Measurements from ENCODE around the gene DGCR2.
"Not testable (repeated sequence)": the region's sequence is repeated elsewhere in the genome, so short reads cannot be mapped to it uniquely, and the experiment has no call there.

Gene DGCR2

DNA sequence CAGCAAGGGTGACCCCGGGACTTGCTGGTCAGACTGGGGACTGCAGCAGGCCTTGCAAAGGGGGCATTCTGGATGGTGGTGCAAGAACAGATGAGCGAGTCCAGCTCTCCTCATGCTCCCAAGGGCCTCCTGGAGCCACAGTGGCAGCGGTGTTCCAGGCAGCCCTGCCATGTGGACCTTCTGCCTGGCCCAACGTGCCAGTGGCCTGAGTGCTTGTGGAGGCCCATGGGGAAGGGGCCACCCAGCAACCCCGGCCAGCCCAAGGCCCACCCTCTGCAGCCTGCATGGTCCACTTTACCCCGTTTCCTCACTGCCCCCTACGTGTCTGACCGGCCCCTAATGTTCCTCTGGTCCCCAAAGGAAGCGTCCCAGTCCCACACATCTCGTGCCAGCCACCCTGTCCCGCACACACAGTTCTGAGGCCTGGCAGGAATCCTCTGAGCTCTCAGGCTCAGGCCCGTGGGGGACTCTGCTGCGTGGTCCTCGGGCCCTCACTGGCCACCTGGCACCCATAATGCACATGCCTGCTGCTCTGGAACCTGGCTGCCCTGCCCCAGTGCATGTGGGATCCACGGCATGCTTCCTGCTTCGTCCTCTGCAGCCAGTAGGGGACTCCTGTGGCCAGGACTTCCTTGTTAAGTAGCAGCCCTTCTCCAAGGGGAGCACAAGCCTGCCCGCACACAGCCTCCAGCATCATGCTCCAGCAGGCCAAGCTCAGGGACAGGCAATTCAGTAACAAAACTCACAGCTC is 85.5 kb downstream of the DGCR2 start:
- no peak overlapping the region for H3K27ac ChIP-seq (ENCODE audit: insufficient read depth, low read depth, low read length, poor library complexity, severe bottlenecking)

DNA sequence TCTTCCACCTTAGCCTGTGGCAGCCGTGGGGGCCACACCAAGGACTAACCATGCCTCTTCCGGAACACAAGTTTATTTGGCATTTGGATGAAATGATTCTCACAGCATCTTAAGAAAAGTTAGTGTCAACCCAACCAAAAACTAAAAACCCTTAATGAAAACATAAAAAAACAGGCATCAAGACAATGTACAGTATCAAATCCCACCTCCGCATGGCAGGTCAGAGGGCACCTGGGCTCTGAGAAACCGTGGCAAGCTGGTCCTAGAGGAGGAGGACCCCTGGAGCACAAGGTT is 86.0 kb downstream of the DGCR2 start:
- WGBS, 2 experiments = 80 to 85% methylated on average over 4 of the region's 4 CpGs
- H3K27ac ChIP-seq (ENCODE audit: insufficient read depth, low read depth, low read length, poor library complexity, severe bottlenecking) = no peak overlapping the region

More for the DNA sequence above, 85.5 kb downstream of the DGCR2 start:
- Histone ChIP-seq H3K9me3 (ENCODE audit: control insufficient read depth, low read length) (no peaks in the 10 kb centered on the region), H3K4me1 (ENCODE audit: control insufficient read depth, insufficient read depth, low read length) (no peaks in the 10 kb centered on the region), H3K36me3 (ENCODE audit: control insufficient read depth, insufficient read depth, low read length) (no peaks in the 10 kb centered on the region), H3K4me3 (ENCODE audit: insufficient read depth, low read depth, low read length) (no peak overlapping the region), H3K27me3 (ENCODE audit: control insufficient read depth, insufficient read depth, low read length, poor library complexity, severe bottlenecking) (no peaks in the 10 kb centered on the region)
- 89 to 91% methylated on average over 17 of the region's 17 CpGs for WGBS, 2 experiments

DNA sequence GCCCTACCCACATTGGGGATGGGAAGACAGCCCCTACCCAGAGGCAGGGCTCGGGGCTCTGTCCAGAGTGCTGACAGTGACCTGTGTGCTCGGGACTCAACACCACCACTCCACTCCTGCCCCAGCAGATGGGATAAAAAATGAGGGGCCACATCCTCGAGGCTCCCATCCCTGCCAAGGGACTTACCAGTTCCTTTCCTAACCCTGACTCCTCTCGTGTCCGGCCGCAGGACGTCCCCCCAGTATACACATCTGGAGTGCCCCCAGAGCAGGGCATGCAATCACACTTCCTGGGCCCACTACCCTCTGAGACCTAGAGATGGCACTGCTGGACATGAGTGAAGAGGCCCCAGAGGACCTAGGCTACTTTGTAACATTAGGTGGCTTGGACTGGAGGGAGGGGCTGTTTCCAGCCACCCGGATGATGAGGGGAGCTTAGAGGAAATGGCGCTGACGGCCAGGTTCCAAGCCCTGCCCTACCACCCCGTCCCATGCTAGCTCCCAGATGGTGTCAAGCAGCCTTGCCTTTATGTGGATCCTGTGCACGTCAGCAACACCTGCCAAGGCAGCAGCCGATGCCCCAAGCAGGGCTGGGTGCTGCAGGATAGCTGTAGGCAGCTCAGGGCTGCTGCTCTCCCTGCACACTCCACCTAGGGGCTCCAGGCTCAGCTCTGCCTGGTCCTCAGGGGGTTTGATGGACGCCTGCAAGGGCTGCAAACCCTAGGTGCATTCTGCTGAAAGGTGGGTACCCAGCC is 86.6 kb downstream of the DGCR2 start:
- H3K36me3 ChIP-seq (ENCODE audit: control insufficient read depth, insufficient read depth, low read length) = no peaks in the 10 kb centered on the region
- 61% methylated on average over 14 of the region's 14 CpGs for WGBS, 2 experiments
- H3K9me3 ChIP-seq (ENCODE audit: control insufficient read depth, low read length) = no peaks in the 10 kb centered on the region
- no peaks in the 10 kb centered on the region for H3K4me1 ChIP-seq (ENCODE audit: control insufficient read depth, insufficient read depth, low read length)
- H3K27ac ChIP-seq (ENCODE audit: insufficient read depth, low read depth, low read length, poor library complexity, severe bottlenecking) = no peak overlapping the region
- H3K4me3 ChIP-seq (ENCODE audit: insufficient read depth, low read depth, low read length) = no peak overlapping the region
- H3K27me3 ChIP-seq (ENCODE audit: control insufficient read depth, insufficient read depth, low read length, poor library complexity, severe bottlenecking) = peaks cover 5% of the 10 kb centered on the region

More for the DNA sequence above, 86.0 kb downstream of the DGCR2 start:
- no peaks in the 10 kb centered on the region for H3K4me1 ChIP-seq (ENCODE audit: control insufficient read depth, insufficient read depth, low read length)
- H3K27me3 ChIP-seq (ENCODE audit: control insufficient read depth, insufficient read depth, low read length, poor library complexity, severe bottlenecking) = no peaks in the 10 kb centered on the region
- no peak overlapping the region for H3K4me3 ChIP-seq (ENCODE audit: insufficient read depth, low read depth, low read length)
- no peaks in the 10 kb centered on the region for H3K9me3 ChIP-seq (ENCODE audit: control insufficient read depth, low read length)
- H3K36me3 ChIP-seq (ENCODE audit: control insufficient read depth, insufficient read depth, low read length) = no peaks in the 10 kb centered on the region

DNA sequence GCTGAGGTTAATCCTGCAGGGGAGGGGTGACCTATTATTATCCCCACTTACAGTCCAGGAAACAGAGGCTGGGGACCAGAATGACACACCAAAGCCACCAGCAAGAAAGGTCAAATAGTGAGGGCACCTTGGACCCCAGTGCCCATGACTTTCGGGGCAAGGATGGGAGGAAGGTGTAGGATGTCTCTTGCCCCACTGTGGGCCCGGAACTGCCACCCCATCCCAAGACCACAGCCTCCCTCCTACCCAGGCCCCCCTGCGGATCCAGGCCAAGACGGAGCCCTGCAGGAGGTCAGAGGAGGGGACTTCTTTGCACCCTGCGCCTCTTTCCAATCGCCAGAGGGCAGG is 87.1 kb downstream of the DGCR2 start:
- H3K27ac ChIP-seq (ENCODE audit: insufficient read depth, low read depth, low read length, poor library complexity, severe bottlenecking); H3K9me3 ChIP-seq (ENCODE audit: control insufficient read depth, low read length); H3K36me3 ChIP-seq (ENCODE audit: control insufficient read depth, insufficient read depth, low read length); H3K4me1 ChIP-seq (ENCODE audit: control insufficient read depth, insufficient read depth, low read length); H3K4me3 ChIP-seq (ENCODE audit: insufficient read depth, low read depth, low read length): not testable (repeated sequence)
- 18 to 47% methylated on average over 2 to 6 of the region's 6 CpGs for WGBS, 2 experiments
- H3K27me3 ChIP-seq (ENCODE audit: control insufficient read depth, insufficient read depth, low read length, poor library complexity, severe bottlenecking) = peaks cover 10% of the 10 kb centered on the region

DNA sequence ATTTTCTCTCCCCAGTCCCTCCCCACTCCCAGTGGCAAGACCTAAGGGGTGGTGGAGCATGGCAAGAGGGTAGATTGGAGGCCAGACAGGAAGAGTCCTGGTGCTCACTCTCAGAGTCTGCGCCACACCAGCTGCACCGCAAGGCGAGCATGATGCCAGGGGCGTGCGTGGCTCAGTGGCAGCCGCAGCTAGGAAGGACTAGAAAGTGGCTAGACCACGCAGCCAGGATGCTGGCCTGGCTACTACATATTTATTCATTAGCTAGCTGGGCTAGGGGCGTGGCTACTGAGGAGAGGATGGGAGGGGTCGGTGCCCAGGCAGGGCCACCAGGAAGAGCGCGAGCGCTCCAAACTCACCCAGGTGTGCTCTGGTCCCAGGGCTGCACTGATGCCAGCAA is 87.5 kb downstream of the DGCR2 start:
- 81 to 85% methylated on average over 7 of the region's 12 CpGs for WGBS, 2 experiments
- H3K27me3 ChIP-seq (ENCODE audit: control insufficient read depth, insufficient read depth, low read length, poor library complexity, severe bottlenecking) = peaks cover 13% of the 10 kb centered on the region
- not testable (repeated sequence) for H3K9me3 ChIP-seq (ENCODE audit: control insufficient read depth, low read length); H3K4me1 ChIP-seq (ENCODE audit: control insufficient read depth, insufficient read depth, low read length); H3K4me3 ChIP-seq (ENCODE audit: insufficient read depth, low read depth, low read length); H3K27ac ChIP-seq (ENCODE audit: insufficient read depth, low read depth, low read length, poor library complexity, severe bottlenecking); H3K36me3 ChIP-seq (ENCODE audit: control insufficient read depth, insufficient read depth, low read length)

DNA sequence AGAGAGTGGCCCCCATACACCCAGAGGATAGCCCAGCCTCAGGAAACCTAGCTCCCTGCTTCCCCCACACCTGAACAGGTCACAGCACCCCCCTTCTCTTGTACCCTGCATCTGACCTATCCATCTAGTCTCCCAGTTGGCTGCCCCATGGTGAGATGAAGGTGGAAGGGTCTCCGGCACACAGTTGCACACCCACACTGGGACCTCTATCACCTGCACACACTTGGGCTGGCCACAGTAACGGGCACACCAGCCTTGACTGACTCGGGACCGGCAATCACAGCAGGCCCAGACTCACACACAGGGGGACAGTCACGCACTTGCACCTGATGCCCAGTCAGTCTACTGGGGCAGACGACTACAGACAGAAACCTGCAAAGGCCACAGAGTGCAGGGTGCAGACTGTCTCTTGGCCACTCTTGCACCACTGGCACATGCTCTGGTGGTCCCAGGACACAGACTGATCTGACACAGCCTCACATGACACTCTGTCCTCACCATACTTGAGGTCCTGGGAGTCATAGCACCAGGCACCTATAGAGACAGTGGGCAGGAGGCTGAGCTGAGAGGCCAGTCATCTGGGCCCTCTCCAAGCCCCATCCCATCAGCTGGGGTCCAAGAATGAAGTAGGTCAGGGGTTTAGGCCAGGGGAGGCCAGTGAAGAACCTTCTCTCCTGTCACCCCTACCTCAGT is 88.0 kb downstream of the DGCR2 start:
- H3K27ac ChIP-seq (ENCODE audit: insufficient read depth, low read depth, low read length, poor library complexity, severe bottlenecking); H3K36me3 ChIP-seq (ENCODE audit: control insufficient read depth, insufficient read depth, low read length); H3K4me1 ChIP-seq (ENCODE audit: control insufficient read depth, insufficient read depth, low read length); H3K9me3 ChIP-seq (ENCODE audit: control insufficient read depth, low read length); H3K4me3 ChIP-seq (ENCODE audit: insufficient read depth, low read depth, low read length): not testable (repeated sequence)
- WGBS, 2 experiments = 100% methylated on average over 3 of the region's 6 CpGs; no CpG with 5 or more reads in 1 of the 2 experiments
- H3K27me3 ChIP-seq (ENCODE audit: control insufficient read depth, insufficient read depth, low read length, poor library complexity, severe bottlenecking) = peaks cover 19% of the 10 kb centered on the region

DNA sequence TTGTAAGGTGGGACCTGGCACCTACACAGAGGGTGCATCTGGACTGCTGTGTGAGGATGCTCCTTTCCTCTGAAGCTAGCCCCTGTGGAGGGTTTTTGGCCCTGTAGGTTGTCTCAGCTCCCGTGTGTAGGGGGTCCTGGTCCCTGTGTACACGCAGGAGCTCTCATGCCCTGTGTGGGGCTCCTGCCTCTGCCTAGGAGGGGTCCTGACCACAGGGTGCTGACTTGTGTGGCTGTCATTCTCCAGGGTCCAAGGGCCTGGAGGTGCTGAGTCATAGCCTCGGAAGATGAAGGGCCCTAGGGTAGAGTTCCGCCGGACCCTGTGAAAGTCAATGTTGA is 88.7 kb downstream of the DGCR2 start:
- 71 to 85% methylated on average over 2 to 4 of the region's 5 CpGs for WGBS, 2 experiments
- not testable (repeated sequence) for H3K36me3 ChIP-seq (ENCODE audit: control insufficient read depth, insufficient read depth, low read length); H3K9me3 ChIP-seq (ENCODE audit: control insufficient read depth, low read length); H3K27ac ChIP-seq (ENCODE audit: insufficient read depth, low read depth, low read length, poor library complexity, severe bottlenecking); H3K4me3 ChIP-seq (ENCODE audit: insufficient read depth, low read depth, low read length); H3K4me1 ChIP-seq (ENCODE audit: control insufficient read depth, insufficient read depth, low read length)
- H3K27me3 ChIP-seq (ENCODE audit: control insufficient read depth, insufficient read depth, low read length, poor library complexity, severe bottlenecking) = peaks cover 25% of the 10 kb centered on the region

DNA sequence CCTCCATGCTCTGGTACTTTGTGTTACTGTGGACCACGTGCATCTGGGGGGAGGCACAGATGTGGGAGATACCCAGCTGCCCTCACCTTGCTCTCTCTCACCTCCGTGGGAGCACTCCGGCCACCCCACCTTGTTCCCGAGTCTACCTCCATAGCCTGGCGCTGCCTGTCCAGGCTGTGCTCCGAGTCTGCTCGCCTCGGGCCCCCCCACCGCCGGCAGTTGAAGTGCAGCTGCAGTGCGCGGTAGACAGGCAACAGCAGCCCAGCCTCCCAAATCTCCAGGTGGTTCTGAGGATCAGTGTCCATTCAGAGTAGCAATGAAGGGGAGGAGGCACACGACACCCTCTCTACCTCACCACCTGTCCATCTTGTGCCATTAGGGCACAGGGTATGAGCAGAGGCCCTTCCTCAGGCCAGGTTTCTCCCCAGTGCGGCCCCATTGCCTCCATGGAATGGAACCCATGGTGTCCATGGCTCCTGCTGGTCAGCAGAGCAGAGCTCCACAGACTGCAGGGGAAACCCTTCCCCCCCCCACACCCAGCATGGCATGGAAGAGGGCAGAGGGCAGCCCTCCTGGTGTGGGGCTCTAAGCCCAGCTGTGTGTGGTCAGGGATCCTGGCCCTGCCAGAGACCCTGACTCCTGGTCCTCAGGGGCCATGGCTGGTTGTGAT is 89.2 kb downstream of the DGCR2 start:
- WGBS, 2 experiments = 87 to 90% methylated on average over 13 to 14 of the region's 14 CpGs
- not testable (repeated sequence) for H3K4me3 ChIP-seq (ENCODE audit: insufficient read depth, low read depth, low read length); H3K27ac ChIP-seq (ENCODE audit: insufficient read depth, low read depth, low read length, poor library complexity, severe bottlenecking); H3K4me1 ChIP-seq (ENCODE audit: control insufficient read depth, insufficient read depth, low read length); H3K9me3 ChIP-seq (ENCODE audit: control insufficient read depth, low read length); H3K36me3 ChIP-seq (ENCODE audit: control insufficient read depth, insufficient read depth, low read length)
- H3K27me3 ChIP-seq (ENCODE audit: control insufficient read depth, insufficient read depth, low read length, poor library complexity, severe bottlenecking) = peaks cover 29% of the 10 kb centered on the region

DNA sequence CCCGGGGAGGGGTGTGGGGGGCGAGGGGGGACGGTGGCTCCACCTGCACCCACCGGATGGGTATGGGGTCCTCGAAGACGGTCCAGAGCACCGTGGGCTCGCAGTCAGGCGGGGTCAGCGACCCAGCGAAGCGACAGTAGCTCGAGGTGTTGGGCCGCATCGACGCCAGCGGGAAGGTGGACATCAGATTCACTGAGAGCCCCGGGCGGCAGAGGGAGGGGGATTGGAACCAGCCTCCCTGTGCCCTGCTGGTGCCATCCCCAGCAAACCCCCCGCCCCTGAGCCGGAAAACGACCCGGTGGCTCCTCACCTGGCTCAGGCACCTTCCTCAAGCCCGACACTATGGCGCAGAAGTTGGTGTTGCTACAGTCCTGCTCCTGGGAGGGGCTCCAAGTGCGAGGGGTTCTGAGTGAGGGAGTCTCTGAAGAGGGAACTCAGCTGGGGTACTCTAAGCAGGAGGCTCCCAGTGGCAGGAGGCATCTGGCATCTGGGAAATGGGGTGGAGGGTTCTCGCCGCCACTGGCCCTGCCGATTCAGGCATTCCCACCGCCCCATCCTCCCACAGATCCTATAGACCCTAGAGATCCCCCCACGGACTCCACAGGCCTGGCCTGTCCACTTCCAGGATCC is 89.9 kb downstream of the DGCR2 start:
- not testable (repeated sequence) for H3K4me1 ChIP-seq (ENCODE audit: control insufficient read depth, insufficient read depth, low read length); H3K36me3 ChIP-seq (ENCODE audit: control insufficient read depth, insufficient read depth, low read length); H3K4me3 ChIP-seq (ENCODE audit: insufficient read depth, low read depth, low read length); H3K9me3 ChIP-seq (ENCODE audit: control insufficient read depth, low read length); H3K27ac ChIP-seq (ENCODE audit: insufficient read depth, low read depth, low read length, poor library complexity, severe bottlenecking)
- peaks cover 29% of the 10 kb centered on the region for H3K27me3 ChIP-seq (ENCODE audit: control insufficient read depth, insufficient read depth, low read length, poor library complexity, severe bottlenecking)
- WGBS, 2 experiments = 89 to 92% methylated on average over 23 of the region's 31 CpGs

DNA sequence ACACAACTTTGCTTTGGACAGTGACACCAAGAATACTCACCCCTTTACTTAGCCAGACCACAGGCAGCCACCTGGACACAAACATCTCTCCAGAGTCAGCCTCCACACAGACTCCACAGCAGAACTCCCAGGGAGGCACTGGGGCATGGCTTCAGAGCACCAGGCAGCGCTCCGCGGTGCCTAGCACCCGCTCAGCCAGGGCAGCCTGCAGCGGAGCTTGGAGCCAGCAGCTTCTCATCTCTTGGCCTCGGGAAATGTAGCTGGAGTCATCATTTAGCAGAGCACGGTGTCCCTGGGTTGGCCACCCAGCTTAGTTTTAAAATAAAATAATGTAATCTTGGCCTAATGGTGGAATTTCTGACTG is 91.3 kb downstream of the DGCR2 start:
- H3K27me3 ChIP-seq (ENCODE audit: control insufficient read depth, insufficient read depth, low read length, poor library complexity, severe bottlenecking) = peaks cover 29% of the 10 kb centered on the region
- not testable (repeated sequence) for H3K27ac ChIP-seq (ENCODE audit: insufficient read depth, low read depth, low read length, poor library complexity, severe bottlenecking); H3K4me1 ChIP-seq (ENCODE audit: control insufficient read depth, insufficient read depth, low read length); H3K36me3 ChIP-seq (ENCODE audit: control insufficient read depth, insufficient read depth, low read length); H3K9me3 ChIP-seq (ENCODE audit: control insufficient read depth, low read length); H3K4me3 ChIP-seq (ENCODE audit: insufficient read depth, low read depth, low read length)
- WGBS, 2 experiments = 88 to 90% methylated on average over 5 of the region's 7 CpGs

All from ectodermal cell (in vitro differentiated cells).